GM23338 (cell line): ENCODE measurements around the gene KCNIP3. TPM values are rescaled to one million over a fixed set of nuclear protein-coding genes. Genes with fewer than 3 reads are reported as not detected.

Experiments
- ATAC-seq: fragments of 200-7000 bp; cut with Tn5 transposase; 3 replicates; pipeline ENCODE4 v1.9.1; 2020
- DNase-seq: peaks from one replicate; pipeline ENCODE4 v3.0.0-alpha.2; 2015; ENCODE audit warnings: low spot score
- H2AFZ ChIP-seq: fragments of 200-600 bp; sonication (generic); 2 replicates; pipeline ENCODE4 v1.8.0; 2016; ENCODE audit warnings: antibody characterized with exemption, mild to moderate bottlenecking, moderate library complexity
- H3F3A ChIP-seq: fragments of 200-600 bp; sonication (generic); replicated peaks from 2 replicates; pipeline ENCODE4 v1.8.0; 2017; ENCODE audit warnings: antibody characterized with exemption, mixed run types, low read depth
- H3K27ac ChIP-seq: fragments of 200-600 bp; sonication (generic); 2 replicates; pipeline ENCODE4 v1.6.1; 2016; ENCODE audit warnings: low read depth
- H3K27me3 ChIP-seq: fragments of 200-600 bp; sonication (generic); 2 replicates; pipeline ENCODE4 v1.8.0; 2016; ENCODE audit warnings: mild to moderate bottlenecking, mixed run types, moderate library complexity; ENCODE audit not compliant: insufficient read depth
- H3K36me3 ChIP-seq: fragments of 200-600 bp; sonication (generic); 2 replicates; pipeline ENCODE4 v1.8.0; 2016; ENCODE audit warnings: mild to moderate bottlenecking; ENCODE audit not compliant: insufficient read depth
- H3K4me1 ChIP-seq: fragments of 200-600 bp; sonication (generic); 2 replicates; pipeline ENCODE4 v1.8.0; 2016; ENCODE audit warnings: mild to moderate bottlenecking, moderate library complexity; ENCODE audit not compliant: insufficient read depth
- H3K4me2 ChIP-seq: fragments of 200-600 bp; sonication (generic); 2 replicates; pipeline ENCODE4 v1.7.1; 2017; ENCODE audit warnings: mixed run types
- H3K4me3 ChIP-seq: fragments of 200-600 bp; sonication (generic); 2 replicates; pipeline ENCODE4 v1.6.1; 2016; ENCODE audit warnings: mixed run types
- H3K79me2 ChIP-seq: fragments of 200-600 bp; sonication (generic); replicated peaks from 2 replicates; pipeline ENCODE4 v1.8.0; 2017; ENCODE audit warnings: mild to moderate bottlenecking; ENCODE audit not compliant: insufficient read depth
- H3K9me2 ChIP-seq: fragments of 200-600 bp; sonication (generic); 2 replicates; pipeline ENCODE4 v1.8.0; 2017; ENCODE audit not compliant: insufficient read depth
- H4K20me1 ChIP-seq: fragments of 200-600 bp; sonication (generic); replicated peaks from 2 replicates; pipeline ENCODE4 v1.8.0; 2017; ENCODE audit warnings: mild to moderate bottlenecking; ENCODE audit not compliant: insufficient read depth
- H3K27ac Mint-ChIP-seq: 2 replicates; pipeline ENCODE4 v1.8.0; 2020; ENCODE audit warnings: inconsistent platforms, mild to moderate bottlenecking, moderate library complexity, mixed read lengths
- H3K27me3 Mint-ChIP-seq: 3 replicates; pipeline ENCODE4 v1.8.0; 2022; ENCODE audit warnings: low read depth, mild to moderate bottlenecking, moderate library complexity, mixed read lengths, inconsistent platforms; ENCODE audit not compliant: insufficient read depth, poor library complexity
- H3K36me3 Mint-ChIP-seq: 3 replicates; pipeline ENCODE4 v1.8.0; 2021; ENCODE audit warnings: low read depth, mild to moderate bottlenecking, inconsistent platforms, moderate library complexity, mixed read lengths
- H3K4me1 Mint-ChIP-seq: 3 replicates; pipeline ENCODE4 v1.8.0; 2020; ENCODE audit warnings: mild to moderate bottlenecking, inconsistent platforms, mixed read lengths
- H3K4me3 Mint-ChIP-seq: 3 replicates; pipeline ENCODE4 v1.8.0; 2021; ENCODE audit warnings: moderate library complexity, mild to moderate bottlenecking, inconsistent platforms, mixed read lengths
- H3K9me3 Mint-ChIP-seq: 3 replicates; pipeline ENCODE4 v1.8.0; 2020; ENCODE audit warnings: moderate library complexity, mild to moderate bottlenecking, inconsistent platforms, mixed read lengths
- CREB1 ChIP-seq: fragments of 250-450 bp; sonication (Bioruptor Pico); IDR thresholded peaks from 2 replicates; pipeline ENCODE4 v1.5.0; 2020; ENCODE audit warnings: low read depth, mild to moderate bottlenecking, moderate library complexity
- CTCF ChIP-seq, 2 experiments: fragments of 200-600 bp in 1 of 2; sonication (generic) in 1 of 2; conservative IDR thresholded peaks; 2 replicates each; pipeline versions ENCODE4 v1.5.1 to v1.6.1; 2016 to 2017; ENCODE audit warnings: antibody characterized with exemption in 2 of 2, low read depth in 2 of 2, mild to moderate bottlenecking in 2 of 2, moderate library complexity in 1 of 2
- ETS1 ChIP-seq: IDR thresholded peaks from 2 replicates; pipeline ENCODE4 v1.6.1; 2016; ENCODE audit warnings: antibody characterized with exemption
- EZH2 ChIP-seq: fragments of 200-600 bp; sonication (generic); IDR thresholded peaks from one replicate; pipeline ENCODE4 v1.8.0; 2017; ENCODE audit warnings: antibody characterized with exemption, mild to moderate bottlenecking, low read depth; ENCODE audit not compliant: unreplicated experiment
- EZH2phosphoT487 ChIP-seq: fragments of 200-600 bp; sonication (generic); IDR thresholded peaks from one replicate; pipeline ENCODE4 v1.8.1; 2018; ENCODE audit warnings: antibody characterized with exemption; ENCODE audit not compliant: unreplicated experiment
- JUNB ChIP-seq: IDR thresholded peaks from one replicate; pipeline ENCODE4 v1.6.1; 2016; ENCODE audit warnings: antibody characterized with exemption; ENCODE audit not compliant: unreplicated experiment
- NANOG ChIP-seq: IDR thresholded peaks from 2 replicates; pipeline ENCODE4 v1.6.1; 2016; ENCODE audit warnings: antibody characterized with exemption, borderline replicate concordance
- POLR2AphosphoS5 ChIP-seq: IDR thresholded peaks from 2 replicates; pipeline ENCODE4 v1.6.1; 2016; ENCODE audit warnings: antibody characterized with exemption, low read depth
- REST ChIP-seq: IDR thresholded peaks from one replicate; pipeline ENCODE4 v1.6.1; 2018; ENCODE audit warnings: antibody characterized with exemption; ENCODE audit not compliant: unreplicated experiment
- STAT1 ChIP-seq: IDR thresholded peaks from one replicate; pipeline ENCODE4 v1.6.1; 2016; ENCODE audit warnings: antibody characterized with exemption; ENCODE audit not compliant: unreplicated experiment
- ZNF114 ChIP-seq: fragments of 250-450 bp; sonication (Bioruptor Pico); IDR thresholded peaks from 2 replicates; pipeline ENCODE4 v1.5.0; 2020; ENCODE audit warnings: mild to moderate bottlenecking, moderate library complexity
- ZNF331 ChIP-seq: fragments of 250-450 bp; sonication (Bioruptor Pico); IDR thresholded peaks from 2 replicates; pipeline ENCODE4 v1.5.0; 2020; ENCODE audit warnings: low read depth, mild to moderate bottlenecking, moderate library complexity
- polyA plus RNA-seq: library from polyadenylated mRNA; unstranded; fragments of >200 nt; fragmentation: Nextera tagmentation; extraction: Ambion mirVana; gene quantifications from 2 replicates; pipeline ENCODE4 v1.2.1, GENCODE V29; 2016
- total RNA-seq: library from RNA; depleted of rRNA; stranded (reverse); fragments of >200 nt; shearing (Covaris generic); gene quantifications from 2 replicates; pipeline ENCODE4 v1.2.3, GENCODE V29; 2014

Gene KCNIP3
- total and polyA plus RNA-seq, 2 experiments from 2014 or later: 0.32 to 0.83 TPM

- TF ChIP-seq ETS1 (no peak), ZNF331 (no peak), REST (no peak)
These were observed 29.4 kb downstream of the KCNIP3 start (continued) for GRCh38 chr2:95326433-95327140.

- Mint-ChIP-seq H3K4me1 (peaks cover 3% of the 10 kb centered on the region; the same call in 1 of the 3 replicates), H3K9me3 (no peaks in the 10 kb centered on the region; the same call in 1 of the 3 replicates), H3K36me3 (no peaks in the 10 kb centered on the region), H3K27ac (no peak overlapping the region), H3K27me3 (peaks cover 11% of the 10 kb centered on the region), H3K4me3 (no peak overlapping the region)
- Histone ChIP-seq H3K9me2 (peaks cover 3% of the 10 kb centered on the region; the same call in 1 of the 2 replicates), H2AFZ (no peak overlapping the region), H3K36me3 (no peaks in the 10 kb centered on the region), H3K4me2 (no peak overlapping the region), H4K20me1 (no peaks in the 10 kb centered on the region), H3K4me1 (no peaks in the 10 kb centered on the region), H3K4me3 (no peak overlapping the region), H3K27me3 (no peaks in the 10 kb centered on the region), H3K79me2 (no peaks in the 10 kb centered on the region), H3K27ac (no peak overlapping the region), H3F3A (no peaks in the 10 kb centered on the region)
- no peak for ATAC-seq
- DNase-seq: no peak
- TF ChIP-seq CTCF (conservative IDR thresholded peaks at IDR 0.05; ENCODE audit: low read depth in 2 of 2): no peak
- TF ChIP-seq NANOG: no peak
- TF ChIP-seq EZH2phosphoT487: no peak
- no peak for TF ChIP-seq POLR2AphosphoS5
- no peak for TF ChIP-seq REST
- TF ChIP-seq STAT1: no peak
- TF ChIP-seq CREB1 (CRISPR knock-in tag): no peak
- TF ChIP-seq EZH2: no peak
- TF ChIP-seq ZNF331: no peak
- TF ChIP-seq ZNF114 (CRISPR knock-in tag): no peak
- no peak for TF ChIP-seq JUNB
These were observed 30.7 kb downstream of the KCNIP3 start for GRCh38 chr2:95327861-95328260.
